Fibroblast of pulmonary artery (primary cell): ENCODE measurements around the gene YLPM1.

Source experiments
- DNase-seq: peaks from one replicate; pipeline ENCODE4 v3.0.0-alpha.2; 2010; ENCODE audit warnings: low read depth
- H3K4me3 ChIP-seq: replicated peaks from 2 replicates; pipeline ENCODE4 v1.5.1; 2011; ENCODE audit warnings: low read depth, mild to moderate bottlenecking, control low read depth, low read length, moderate library complexity
- TF ChIP-seq, protein P1 (sequence below): IDR thresholded peaks from 2 replicates; pipeline ENCODE4 v1.5.1; 2011; ENCODE audit warnings: mild to moderate bottlenecking, control low read depth, low read length, inconsistent platforms; ENCODE audit errors: missing control alignments

YLPM1 gene

GRCh38 chr14:74859757-74860552 lies 96.8 kb downstream of the YLPM1 start:
- TF ChIP-seq, protein P1, sequence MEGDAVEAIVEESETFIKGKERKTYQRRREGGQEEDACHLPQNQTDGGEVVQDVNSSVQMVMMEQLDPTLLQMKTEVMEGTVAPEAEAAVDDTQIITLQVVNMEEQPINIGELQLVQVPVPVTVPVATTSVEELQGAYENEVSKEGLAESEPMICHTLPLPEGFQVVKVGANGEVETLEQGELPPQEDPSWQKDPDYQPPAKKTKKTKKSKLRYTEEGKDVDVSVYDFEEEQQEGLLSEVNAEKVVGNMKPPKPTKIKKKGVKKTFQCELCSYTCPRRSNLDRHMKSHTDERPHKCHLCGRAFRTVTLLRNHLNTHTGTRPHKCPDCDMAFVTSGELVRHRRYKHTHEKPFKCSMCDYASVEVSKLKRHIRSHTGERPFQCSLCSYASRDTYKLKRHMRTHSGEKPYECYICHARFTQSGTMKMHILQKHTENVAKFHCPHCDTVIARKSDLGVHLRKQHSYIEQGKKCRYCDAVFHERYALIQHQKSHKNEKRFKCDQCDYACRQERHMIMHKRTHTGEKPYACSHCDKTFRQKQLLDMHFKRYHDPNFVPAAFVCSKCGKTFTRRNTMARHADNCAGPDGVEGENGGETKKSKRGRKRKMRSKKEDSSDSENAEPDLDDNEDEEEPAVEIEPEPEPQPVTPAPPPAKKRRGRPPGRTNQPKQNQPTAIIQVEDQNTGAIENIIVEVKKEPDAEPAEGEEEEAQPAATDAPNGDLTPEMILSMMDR: no peak
- DNase-seq: no peak

DNA sequence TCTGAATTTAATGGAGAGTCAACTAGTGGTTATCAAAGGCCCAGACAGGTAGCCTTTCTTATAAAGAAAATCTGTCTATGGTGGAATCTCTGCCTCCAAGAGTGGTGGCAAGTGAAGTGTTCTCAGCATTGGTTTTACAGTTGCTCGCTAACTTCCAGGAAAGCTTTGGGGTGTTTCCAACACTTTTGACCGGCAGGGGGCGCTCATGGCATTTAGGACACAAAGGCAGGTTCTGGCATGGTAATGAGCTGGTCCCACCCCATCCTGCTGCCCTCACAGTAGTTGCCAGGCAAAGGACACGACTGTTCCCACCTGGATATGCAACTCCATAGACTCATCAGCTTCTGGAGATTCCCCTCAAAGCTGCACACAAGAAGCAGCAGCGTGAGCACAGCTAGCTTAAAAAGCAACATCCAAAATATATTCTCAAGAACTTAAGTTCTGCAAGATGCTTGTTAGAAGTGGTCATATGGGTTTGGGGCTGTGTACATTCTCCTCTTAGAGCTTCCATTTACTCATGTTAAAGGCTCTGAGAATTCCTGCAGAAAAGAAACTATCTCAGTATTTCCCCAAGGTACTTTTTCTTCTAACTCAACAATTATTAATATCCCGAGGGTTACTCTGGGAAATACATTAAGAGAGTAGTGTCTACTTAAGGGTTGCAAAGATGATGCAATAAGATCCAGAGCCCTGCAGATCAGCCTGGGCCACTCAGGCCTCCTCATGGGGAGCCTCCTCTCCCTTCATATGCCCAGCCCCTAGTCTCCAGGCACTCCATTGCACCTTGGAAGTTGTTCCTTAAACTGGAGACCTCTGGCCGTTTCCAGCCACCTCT lies 98.0 kb downstream of the YLPM1 start:
- TF ChIP-seq, protein P1: peak; percentile 88
- H3K4me3 ChIP-seq: no peak overlapping the region
- DNase-seq: peak; percentile 88

More at GRCh38 chr14:74859757-74860552, 96.8 kb downstream of the YLPM1 start:
- no peak overlapping the region for H3K4me3 ChIP-seq

GRCh38 chr14:74861734-74862090 lies 98.6 kb downstream of the YLPM1 start:
- TF ChIP-seq, protein P1: no peak
- no peak overlapping the region for H3K4me3 ChIP-seq
- DNase-seq: no peak

DNA sequence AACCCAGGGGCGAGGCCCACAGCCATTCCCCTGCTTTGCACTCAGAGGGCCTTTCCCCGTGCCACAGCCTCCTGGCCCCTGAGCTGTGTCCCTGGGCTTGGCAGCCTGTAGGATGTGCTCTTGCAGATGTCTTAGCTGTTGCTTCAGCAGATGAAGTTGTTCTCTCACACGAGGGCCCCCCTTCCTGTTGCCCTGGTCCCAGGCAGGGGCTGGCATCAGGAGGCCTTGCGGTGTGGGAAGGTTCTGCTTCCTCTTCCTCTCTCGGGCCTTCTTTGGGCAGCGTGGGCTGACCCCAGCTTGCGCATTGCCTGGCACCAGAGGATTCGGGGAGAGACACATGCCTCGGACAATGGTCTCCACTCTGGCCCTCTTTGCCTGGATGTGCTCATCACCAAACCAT lies 100.2 kb downstream of the YLPM1 start:
- no peak overlapping the region for H3K4me3 ChIP-seq
- DNase-seq: no peak
- TF ChIP-seq, protein P1: no peak

- DNase-seq: no peak
- TF ChIP-seq, protein P1: no peak
- no peak overlapping the region for H3K4me3 ChIP-seq
These were observed 101.1 kb downstream of the YLPM1 start for GRCh38 chr14:74864198-74864597.

DNA sequence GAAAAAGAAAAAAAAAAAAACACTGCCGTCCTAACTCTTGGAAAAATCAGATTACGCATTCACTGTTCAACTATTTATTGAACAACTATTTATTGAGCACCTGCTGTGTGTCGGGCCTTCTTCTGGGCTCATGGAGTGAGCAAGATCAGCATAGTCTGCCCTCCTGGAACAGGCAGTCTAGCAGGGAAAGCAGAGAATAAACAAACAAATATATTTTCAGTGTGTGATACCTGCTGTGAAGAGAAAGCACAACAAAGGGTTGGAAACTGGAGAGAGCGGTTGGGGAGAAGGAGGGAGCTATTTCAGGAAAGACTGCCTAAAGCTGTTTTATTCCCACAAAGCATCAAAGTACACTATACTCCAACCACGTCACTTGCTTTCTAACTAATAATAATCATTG lies 102.0 kb downstream of the YLPM1 start:
- TF ChIP-seq, protein P1: no peak
- H3K4me3 ChIP-seq: no peak overlapping the region
- no peak for DNase-seq
